ENCODE measurements around the gene TCFL5.

TCFL5 gene

GRCh38 chr20:62885896-62886708 is 24.5 kb upstream of the TCFL5 start:
- Histone ChIP-seq H2BK5ac (ENCODE audit: low read depth, low read length, poor library complexity, severe bottlenecking) (no peak overlapping the region), H3K4me1 (ENCODE audit: control insufficient read depth, insufficient read depth, low read depth, low read length) (peaks cover 31% of the 10 kb centered on the region), H3K27ac (ENCODE audit: low read length, poor library complexity, severe bottlenecking) (no peak overlapping the region), H3K9me3 (ENCODE audit: control insufficient read depth, low read length) (no peaks in the 10 kb centered on the region), H3K23ac (ENCODE audit: low read length in 2 of 2) (no peak overlapping the region), H3K27me3 (ENCODE audit: control insufficient read depth in 1 of 2, insufficient read depth in 1 of 2, low read length in 2 of 2) (no peaks in the 10 kb centered on the region), H2AFZ (ENCODE audit: low read depth, low read length) (no peak overlapping the region), H3K4me3 (ENCODE audit: insufficient read depth in 1 of 2, low read depth in 1 of 2, low read length in 2 of 2) (no peak overlapping the region), H4K91ac (ENCODE audit: low read length) (peak overlapping the region; percentile 53), H2AK5ac (ENCODE audit: low read length, severe bottlenecking) (no peak overlapping the region), H4K8ac (ENCODE audit: low read length) (no peak overlapping the region), H3K14ac (ENCODE audit: low read length in 2 of 2) (no peak overlapping the region), H3K4me2 (ENCODE audit: low read length, poor library complexity, severe bottlenecking) (no peak overlapping the region), H2BK15ac (ENCODE audit: low read depth, poor library complexity, severe bottlenecking) (no peak overlapping the region), H2BK12ac (ENCODE audit: low read length in 2 of 2) (no peak overlapping the region), H3K18ac (ENCODE audit: low read depth in 1 of 2, low read length in 2 of 2) (no peak overlapping the region), H2BK120ac (ENCODE audit: low read depth, low read length) (no peak overlapping the region), H3K9ac (ENCODE audit: low read length) (no peak overlapping the region), H3K79me1 (replicated peaks; ENCODE audit: low read length, poor library complexity, severe bottlenecking) (peaks cover 21% of the 10 kb centered on the region), H3K4ac (ENCODE audit: low read depth in 1 of 2, low read length in 2 of 2) (no peak overlapping the region), H3K36me3 (ENCODE audit: control insufficient read depth in 1 of 2, insufficient read depth in 2 of 2, low read depth in 1 of 2, low read length in 2 of 2) (peaks cover 66 to 70% of the 10 kb centered on the region in 2 experiments)
- no peak for DNase-seq
- WGBS, result 94% methylated on average over 23 of the region's 23 CpGs

- Histone ChIP-seq H3K14ac (ENCODE audit: low read length in 2 of 2) (no peak overlapping the region), H3K4me2 (ENCODE audit: low read length, poor library complexity, severe bottlenecking) (no peak overlapping the region), H3K18ac (ENCODE audit: low read depth in 1 of 2, low read length in 2 of 2) (no peak overlapping the region), H3K9me3 (ENCODE audit: control insufficient read depth, low read length) (no peaks in the 10 kb centered on the region), H3K4ac (ENCODE audit: low read depth in 1 of 2, low read length in 2 of 2) (no peak overlapping the region), H3K4me3 (ENCODE audit: insufficient read depth in 1 of 2, low read depth in 1 of 2, low read length in 2 of 2) (no peak overlapping the region), H3K27me3 (ENCODE audit: control insufficient read depth in 1 of 2, insufficient read depth in 1 of 2, low read length in 2 of 2) (no peaks in the 10 kb centered on the region), H2BK5ac (ENCODE audit: low read depth, low read length, poor library complexity, severe bottlenecking) (no peak overlapping the region), H4K8ac (ENCODE audit: low read length) (no peak overlapping the region), H2BK12ac (ENCODE audit: low read length in 2 of 2) (no peak overlapping the region), H4K91ac (ENCODE audit: low read length) (peak overlapping the region; percentile 53), H2BK120ac (ENCODE audit: low read depth, low read length) (no peak overlapping the region), H3K27ac (ENCODE audit: low read length, poor library complexity, severe bottlenecking) (no peak overlapping the region), H2AK5ac (ENCODE audit: low read length, severe bottlenecking) (peak overlapping the region; percentile 11), H3K9ac (ENCODE audit: low read length) (no peak overlapping the region), H3K4me1 (ENCODE audit: control insufficient read depth, insufficient read depth, low read depth, low read length) (peaks cover 31% of the 10 kb centered on the region), H3K79me1 (replicated peaks; ENCODE audit: low read length, poor library complexity, severe bottlenecking) (peaks cover 27% of the 10 kb centered on the region), H2AFZ (ENCODE audit: low read depth, low read length) (no peak overlapping the region), H2BK15ac (ENCODE audit: low read depth, poor library complexity, severe bottlenecking) (no peak overlapping the region), H3K23ac (ENCODE audit: low read length in 2 of 2) (no peak overlapping the region), H3K36me3 (ENCODE audit: control insufficient read depth in 1 of 2, insufficient read depth in 2 of 2, low read depth in 1 of 2, low read length in 2 of 2) (peaks cover 66 to 67% of the 10 kb centered on the region in 2 experiments)
- WGBS, result 97% methylated on average over 20 of the region's 20 CpGs
- DNase-seq, result no peak
Measured at GRCh38 chr20:62885046-62885895, 23.6 kb upstream of the TCFL5 start.

- H3K4me3 ChIP-seq (ENCODE audit: insufficient read depth in 1 of 2, low read depth in 1 of 2, low read length in 2 of 2), result no peak overlapping the region
- no peak overlapping the region for H3K18ac ChIP-seq (ENCODE audit: low read depth in 1 of 2, low read length in 2 of 2)
- no peak overlapping the region for H2AFZ ChIP-seq (ENCODE audit: low read depth, low read length)
- peaks cover 31% of the 10 kb centered on the region for H3K4me1 ChIP-seq (ENCODE audit: control insufficient read depth, insufficient read depth, low read depth, low read length)
- peaks cover 61 to 67% of the 10 kb centered on the region in 2 experiments for H3K36me3 ChIP-seq (ENCODE audit: control insufficient read depth in 1 of 2, insufficient read depth in 2 of 2, low read depth in 1 of 2, low read length in 2 of 2)
- H2BK12ac ChIP-seq (ENCODE audit: low read length in 2 of 2), result no peak overlapping the region
- no peak overlapping the region for H3K27ac ChIP-seq (ENCODE audit: low read length, poor library complexity, severe bottlenecking)
- WGBS, result 91% methylated on average over 8 of the region's 8 CpGs
- peak overlapping the region in 1 of 2 experiments; percentile 38 for H3K14ac ChIP-seq (ENCODE audit: low read length in 2 of 2)
- no peak overlapping the region for H3K4me2 ChIP-seq (ENCODE audit: low read length, poor library complexity, severe bottlenecking)
- H3K27me3 ChIP-seq (ENCODE audit: control insufficient read depth in 1 of 2, insufficient read depth in 1 of 2, low read length in 2 of 2), result no peaks in the 10 kb centered on the region
- H2BK5ac ChIP-seq (ENCODE audit: low read depth, low read length, poor library complexity, severe bottlenecking), result no peak overlapping the region
- no peak for DNase-seq
- H2AK5ac ChIP-seq (ENCODE audit: low read length, severe bottlenecking), result no peak overlapping the region
- no peak overlapping the region for H2BK15ac ChIP-seq (ENCODE audit: low read depth, poor library complexity, severe bottlenecking)
- no peak overlapping the region for H4K8ac ChIP-seq (ENCODE audit: low read length)
- no peaks in the 10 kb centered on the region for H3K9me3 ChIP-seq (ENCODE audit: control insufficient read depth, low read length)
- H3K9ac ChIP-seq (ENCODE audit: low read length), result no peak overlapping the region
- no peak overlapping the region for H3K4ac ChIP-seq (ENCODE audit: low read depth in 1 of 2, low read length in 2 of 2)
- H2BK120ac ChIP-seq (ENCODE audit: low read depth, low read length), result no peak overlapping the region
- no peak overlapping the region for H4K91ac ChIP-seq (ENCODE audit: low read length)
- no peak overlapping the region for H3K23ac ChIP-seq (ENCODE audit: low read length in 2 of 2)
- peaks cover 30% of the 10 kb centered on the region for H3K79me1 ChIP-seq (replicated peaks; ENCODE audit: low read length, poor library complexity, severe bottlenecking)
Measured at GRCh38 chr20:62884556-62884955, 22.9 kb upstream of the TCFL5 start.

- no peak overlapping the region for H3K9ac ChIP-seq (ENCODE audit: low read length)
- H4K8ac ChIP-seq (ENCODE audit: low read length), result no peak overlapping the region
- H2BK5ac ChIP-seq (ENCODE audit: low read depth, low read length, poor library complexity, severe bottlenecking), result no peak overlapping the region
- H3K23ac ChIP-seq (ENCODE audit: low read length in 2 of 2), result no peak overlapping the region
- H2AK5ac ChIP-seq (ENCODE audit: low read length, severe bottlenecking), result no peak overlapping the region
- H3K9me3 ChIP-seq (ENCODE audit: control insufficient read depth, low read length), result no peaks in the 10 kb centered on the region
- H3K27ac ChIP-seq (ENCODE audit: low read length, poor library complexity, severe bottlenecking), result no peak overlapping the region
- H3K79me1 ChIP-seq (replicated peaks; ENCODE audit: low read length, poor library complexity, severe bottlenecking), result peaks cover 33% of the 10 kb centered on the region
- peaks cover 24% of the 10 kb centered on the region for H3K4me1 ChIP-seq (ENCODE audit: control insufficient read depth, insufficient read depth, low read depth, low read length)
- no peak overlapping the region for H4K91ac ChIP-seq (ENCODE audit: low read length)
- H3K4ac ChIP-seq (ENCODE audit: low read depth in 1 of 2, low read length in 2 of 2), result no peak overlapping the region
- H3K4me3 ChIP-seq (ENCODE audit: insufficient read depth in 1 of 2, low read depth in 1 of 2, low read length in 2 of 2), result no peak overlapping the region
- no peak for DNase-seq
- 98% methylated on average over 10 of the region's 15 CpGs for WGBS
- H2BK15ac ChIP-seq (ENCODE audit: low read depth, poor library complexity, severe bottlenecking), result no peak overlapping the region
- H2BK12ac ChIP-seq (ENCODE audit: low read length in 2 of 2), result no peak overlapping the region
- no peak overlapping the region for H2BK120ac ChIP-seq (ENCODE audit: low read depth, low read length)
- H3K27me3 ChIP-seq (ENCODE audit: control insufficient read depth in 1 of 2, insufficient read depth in 1 of 2, low read length in 2 of 2), result no peaks in the 10 kb centered on the region
- H3K36me3 ChIP-seq (ENCODE audit: control insufficient read depth in 1 of 2, insufficient read depth in 2 of 2, low read depth in 1 of 2, low read length in 2 of 2), result peaks cover 46 to 54% of the 10 kb centered on the region in 2 experiments
- no peak overlapping the region for H3K14ac ChIP-seq (ENCODE audit: low read length in 2 of 2)
- no peak overlapping the region for H3K4me2 ChIP-seq (ENCODE audit: low read length, poor library complexity, severe bottlenecking)
- H2AFZ ChIP-seq (ENCODE audit: low read depth, low read length), result no peak overlapping the region
- no peak overlapping the region for H3K18ac ChIP-seq (ENCODE audit: low read depth in 1 of 2, low read length in 2 of 2)
Measured at GRCh38 chr20:62882426-62882825, 20.8 kb upstream of the TCFL5 start.

Measured in mesenchymal stem cell (in vitro differentiated cells and primary cell).